Aorta (tissue), 5 donors: Measurements from ENCODE around the gene SPO11. TPM values are rescaled to one million over a fixed set of nuclear protein-coding genes. Genes with fewer than 3 reads are reported as not detected.

ENCODE experiments used
- ATAC-seq: fragments of 200-7000 bp; cut with Tn5 transposase; one replicate; pipeline ENCODE4 v1.9.1; 2022; ENCODE audit warnings: moderate library complexity; ENCODE audit not compliant: low FRiP score
- DNase-seq, 2 donors: peaks; one replicate each; pipeline ENCODE4 v3.0.0-alpha.2; 2020
- H3K27ac ChIP-seq, 2 donors: one replicate each; pipeline ENCODE4 v1.5.1; 2013; ENCODE audit warnings: low read length in 2 of 2, mild to moderate bottlenecking in 2 of 2, moderate library complexity in 2 of 2, control low read depth in 1 of 2, inconsistent platforms in 1 of 2, low read depth in 1 of 2
- H3K27me3 ChIP-seq, 2 donors: one replicate each; pipeline ENCODE4 v1.6.1; 2013; ENCODE audit warnings: control low read depth in 1 of 2, low read length in 1 of 2, mild to moderate bottlenecking in 1 of 2, moderate library complexity in 1 of 2; ENCODE audit not compliant: insufficient read depth in 2 of 2, control insufficient read depth in 1 of 2
- H3K36me3 ChIP-seq, 2 donors: one replicate each; pipeline ENCODE4 v1.6.1; 2013; ENCODE audit warnings: control low read depth in 1 of 2, low read length in 1 of 2, mild to moderate bottlenecking in 1 of 2; ENCODE audit not compliant: insufficient read depth in 2 of 2, control insufficient read depth in 1 of 2
- H3K4me1 ChIP-seq, 2 donors: one replicate each; pipeline ENCODE4 v1.6.1; 2013; ENCODE audit warnings: low read length in 2 of 2, control low read depth in 1 of 2, mild to moderate bottlenecking in 1 of 2, moderate library complexity in 1 of 2; ENCODE audit not compliant: insufficient read depth in 2 of 2, control insufficient read depth in 1 of 2
- H3K4me3 ChIP-seq, 2 donors: one replicate each; pipeline ENCODE4 v1.5.1; 2013; ENCODE audit warnings: low read length in 2 of 2, control low read depth in 1 of 2, mild to moderate bottlenecking in 1 of 2
- H3K9me3 ChIP-seq: one replicate; pipeline ENCODE4 v1.6.1; 2013; ENCODE audit warnings: mild to moderate bottlenecking, low read length; ENCODE audit not compliant: control insufficient read depth
- WGBS, 2 donors: extraction: QIAGEN DNeasy Blood & Tissue Kit; methylation state at CpG; one replicate each; pipeline ENCODE4 v1.1.7; 2013; 5-methylcytosine and 5-hydroxymethylcytosine counted together
- intact Hi-C, 2 donors: fragments of 100-400 bp; cut with DNase I; formaldehyde crosslinking; loops; one replicate each; pipeline versions ENCODE4 v1.14.2 to v1.15.0; 2022
- polyA plus RNA-seq, 2 donors: library from polyadenylated mRNA; stranded (reverse); fragments of 200-250 nt; gene quantifications; one replicate each; pipeline ENCODE4 v1.2.3, GENCODE V29; 2013
- total RNA-seq, 2 donors: library from RNA; stranded (reverse); fragmentation: NEBNext Ultra II Directional; extraction: Animal tissue kit (Norgen Biotek cat#: 25700); gene quantifications; one replicate each; pipeline ENCODE4 v1.2.1, GENCODE V29; 2021
- donor health status: healthy with polysubstance abuse.
- donor health status: Bipolar disorder and iron deficiency.
- donor health status: DM: no; HTN: no; CAD: no.
- donor health status: DM: no; HTN: no; CAD: no.
- donor health status: DM: yes; HTN: yes; CAD: no.

Gene SPO11
- total and polyA plus RNA-seq, 4 donors, result not detected

DNA sequence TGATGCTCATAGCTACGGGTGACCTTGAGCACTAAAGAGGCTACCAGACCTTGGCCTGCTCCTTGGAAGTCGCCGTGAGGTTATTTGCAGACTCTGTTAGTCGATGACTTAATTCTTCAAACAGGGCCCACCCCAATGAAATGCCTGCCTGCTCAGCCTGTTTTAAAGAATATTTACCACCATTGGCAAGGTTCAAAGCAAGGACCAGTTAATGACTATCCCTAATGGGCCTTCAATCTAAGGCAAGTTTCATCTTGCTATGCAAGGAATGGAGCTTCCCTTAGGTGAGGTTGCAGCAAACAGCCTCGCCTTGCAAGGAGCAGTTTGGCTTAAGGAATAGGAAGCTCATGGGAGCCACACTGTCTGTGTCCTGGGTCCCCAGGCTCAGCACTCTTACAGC lies 22.9 kb upstream of the SPO11 start:
- no peaks in the 10 kb centered on the region for H3K4me1 ChIP-seq
- no peak overlapping the region for H3K27ac ChIP-seq
- ATAC-seq, result no peak
- H3K4me3 ChIP-seq, result no peak overlapping the region
- 71 to 79% methylated on average over 5 of the region's 5 CpGs for WGBS, 2 donors
- H3K9me3 ChIP-seq, result no peaks in the 10 kb centered on the region
- no peaks in the 10 kb centered on the region for H3K27me3 ChIP-seq
- no peaks in the 10 kb centered on the region for H3K36me3 ChIP-seq
- DNase-seq, result peak in 1 of 2 donors; percentile 12
- intact Hi-C loops, result no loop called here

DNA sequence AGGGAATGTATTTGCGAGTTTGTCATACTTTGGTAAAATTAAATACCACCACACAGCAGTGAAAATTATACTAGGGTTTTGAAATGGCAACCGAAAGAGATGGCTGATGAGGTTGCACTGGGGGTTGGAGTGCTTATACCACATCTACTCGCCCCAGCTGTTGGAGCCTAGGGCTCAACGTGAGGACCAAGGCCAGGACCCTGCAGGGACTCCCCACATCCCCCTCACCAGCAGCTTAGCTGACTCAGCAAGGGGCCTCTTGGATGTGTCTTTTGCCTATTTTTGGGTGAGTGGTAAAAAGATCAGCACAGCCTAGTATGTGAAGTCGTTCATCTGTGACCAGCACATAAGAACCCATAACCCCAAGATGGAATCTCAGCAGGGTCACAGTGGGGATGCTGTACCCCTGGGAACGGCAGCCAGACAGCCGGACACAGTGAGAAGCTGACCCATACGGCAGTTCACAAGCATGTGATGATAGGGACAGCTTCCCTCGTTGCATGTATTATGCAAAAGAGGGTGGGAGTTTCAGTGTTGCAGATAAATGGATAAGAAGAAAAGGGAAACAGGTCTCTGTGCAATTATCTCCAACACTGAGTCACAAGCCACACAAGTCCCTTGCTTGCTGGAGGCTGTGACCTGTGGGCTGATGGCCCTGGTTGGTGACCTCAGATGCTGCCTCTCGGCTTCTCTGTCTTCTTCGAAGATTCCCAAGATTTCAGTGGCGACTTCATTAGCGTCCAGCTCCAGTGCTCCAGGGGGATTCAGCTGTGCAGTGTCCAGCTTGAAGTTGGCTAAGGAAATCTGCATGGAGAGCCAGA lies 20.9 kb upstream of the SPO11 start:
- intact Hi-C loops, result no loop called here
- 20 to 27% methylated on average over 13 of the region's 13 CpGs for WGBS, 2 donors
- Histone ChIP-seq H3K27ac (no peak overlapping the region), H3K4me1 (no peaks in the 10 kb centered on the region), H3K4me3 (no peak overlapping the region), H3K9me3 (no peaks in the 10 kb centered on the region), H3K36me3 (no peaks in the 10 kb centered on the region), H3K27me3 (no peaks in the 10 kb centered on the region)
- peak in 1 of 2 donors; percentile 23 for DNase-seq
- no peak for ATAC-seq

DNA sequence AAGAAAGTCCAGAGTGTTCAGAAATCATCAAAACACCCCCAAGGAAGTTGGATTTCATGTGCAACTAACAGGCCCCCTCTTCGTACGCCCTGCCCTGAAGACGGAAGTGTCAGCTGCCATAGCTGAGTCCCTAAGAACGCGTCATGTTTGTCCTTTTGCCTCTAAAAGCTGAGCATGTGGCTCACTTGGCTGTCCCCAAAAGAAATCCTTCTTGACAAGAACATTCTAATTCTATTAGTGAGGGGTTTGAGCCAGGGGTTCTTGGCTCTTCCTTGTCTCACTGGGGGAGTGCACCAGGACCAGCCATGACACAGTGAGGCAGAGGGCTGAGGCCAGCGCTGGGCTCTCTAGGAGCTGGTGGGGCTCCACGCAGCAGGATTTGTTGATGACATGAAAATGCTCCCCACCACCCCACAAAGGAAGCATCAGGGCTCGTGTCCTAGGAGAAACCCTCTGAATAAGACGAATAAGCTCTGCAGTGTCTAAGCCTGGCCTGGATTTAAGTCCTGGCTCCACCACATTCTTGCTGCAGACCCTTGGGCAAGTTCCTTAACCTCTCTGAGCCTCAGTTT lies 20.0 kb upstream of the SPO11 start:
- DNase-seq (no peak), ATAC-seq (no peak)
- intact Hi-C loops, result no loop called here
- Histone ChIP-seq H3K36me3 (no peaks in the 10 kb centered on the region), H3K27me3 (no peaks in the 10 kb centered on the region), H3K9me3 (no peaks in the 10 kb centered on the region), H3K4me1 (no peaks in the 10 kb centered on the region), H3K4me3 (no peak overlapping the region), H3K27ac (no peak overlapping the region)
- WGBS, 2 donors, result 61 to 74% methylated on average over 9 of the region's 9 CpGs

DNA sequence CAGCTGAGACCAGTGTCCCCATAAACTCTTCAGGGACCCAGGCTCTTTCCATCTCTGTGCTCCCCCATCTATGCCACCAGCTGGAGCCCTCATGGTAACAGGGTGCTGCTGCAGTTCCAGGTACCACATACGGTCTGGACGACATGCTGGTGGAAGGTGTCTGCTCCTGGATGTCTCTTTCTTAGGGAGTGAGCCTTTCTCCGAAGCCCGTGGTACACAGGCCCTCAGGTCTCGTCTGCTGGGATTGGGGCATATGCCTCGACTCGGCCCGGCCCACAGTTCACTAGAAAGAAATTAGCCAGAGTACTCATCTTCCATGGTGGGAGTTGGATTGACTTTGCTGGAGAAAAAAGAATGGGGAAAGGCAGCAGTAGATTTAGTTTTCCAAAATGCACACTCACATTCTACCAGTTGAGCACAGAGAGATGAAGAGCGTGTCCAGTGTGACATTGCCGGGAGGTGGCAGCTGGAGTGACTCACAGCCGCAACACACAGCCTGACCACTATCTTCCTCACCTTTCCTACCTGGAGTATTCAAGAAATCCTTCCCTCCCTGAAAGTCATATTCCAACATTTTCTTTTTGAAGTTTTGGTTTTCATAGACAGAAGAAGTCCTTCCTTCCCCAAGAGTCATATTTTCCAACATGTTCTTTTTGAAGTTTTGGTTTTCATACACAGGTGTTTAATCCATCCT lies 18.6 kb upstream of the SPO11 start:
- intact Hi-C loops, result no loop called here
- H3K9me3 ChIP-seq, result no peaks in the 10 kb centered on the region
- H3K4me1 ChIP-seq, result no peaks in the 10 kb centered on the region
- DNase-seq (no peak), ATAC-seq (no peak)
- no peak overlapping the region for H3K27ac ChIP-seq
- H3K4me3 ChIP-seq, result no peak overlapping the region
- H3K36me3 ChIP-seq, result no peaks in the 10 kb centered on the region
- H3K27me3 ChIP-seq, result no peaks in the 10 kb centered on the region
- 89 to 90% methylated on average over 11 of the region's 11 CpGs for WGBS, 2 donors

DNA sequence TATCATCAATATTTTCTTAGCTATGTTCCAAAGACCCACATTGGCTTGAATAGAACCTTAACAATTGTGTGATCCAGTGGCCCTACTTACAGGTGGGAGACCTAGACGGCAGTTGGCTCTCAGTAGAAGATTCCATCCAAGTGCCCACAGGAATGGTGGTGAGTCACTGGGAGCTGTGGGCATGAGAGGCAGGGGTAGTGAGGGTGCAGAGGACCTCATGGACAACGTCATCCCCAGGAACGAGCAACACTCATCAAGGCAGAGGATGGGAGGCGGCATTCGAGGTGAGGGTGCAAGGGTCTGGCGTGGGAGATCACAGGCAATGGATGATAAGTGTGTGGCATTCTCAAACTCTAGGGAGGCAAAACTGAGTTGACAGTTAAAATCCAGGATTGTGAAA lies 17.5 kb upstream of the SPO11 start:
- no peaks in the 10 kb centered on the region for H3K36me3 ChIP-seq
- H3K4me3 ChIP-seq, result no peak overlapping the region
- no peaks in the 10 kb centered on the region for H3K27me3 ChIP-seq
- 78 to 84% methylated on average over 6 of the region's 6 CpGs for WGBS, 2 donors
- H3K27ac ChIP-seq, result no peak overlapping the region
- ATAC-seq (no peak), DNase-seq (no peak)
- H3K4me1 ChIP-seq, result no peaks in the 10 kb centered on the region
- no peaks in the 10 kb centered on the region for H3K9me3 ChIP-seq
- intact Hi-C loops, result no loop called here

DNA sequence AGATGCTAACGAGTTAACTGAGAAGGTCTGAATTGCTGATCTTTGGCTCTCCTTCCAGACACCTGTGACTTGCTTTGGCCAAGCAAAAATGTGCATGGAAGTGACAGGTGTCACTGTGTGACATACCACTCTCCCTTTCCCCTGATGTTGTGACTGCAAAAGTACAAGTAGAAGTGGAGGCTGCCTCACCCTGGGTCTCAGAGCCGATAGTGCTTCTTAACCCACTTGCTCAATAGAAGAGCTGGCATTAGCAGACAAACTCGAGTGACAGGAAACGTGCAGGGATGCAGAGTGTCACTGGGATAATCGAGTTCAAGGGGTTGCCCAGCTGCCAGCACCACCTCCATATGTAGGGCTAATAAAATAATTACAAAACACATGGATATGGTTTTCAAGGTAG lies 16.4 kb upstream of the SPO11 start:
- no peaks in the 10 kb centered on the region for H3K36me3 ChIP-seq
- H3K27me3 ChIP-seq, result no peaks in the 10 kb centered on the region
- H3K9me3 ChIP-seq, result no peaks in the 10 kb centered on the region
- DNase-seq (no peak), ATAC-seq (no peak)
- whole genome bisulfite sequencing, 2 donors, result 59 to 62% methylated on average over 5 of the region's 5 CpGs
- H3K4me1 ChIP-seq, result no peaks in the 10 kb centered on the region
- intact Hi-C loops, result no loop called here
- no peak overlapping the region for H3K4me3 ChIP-seq
- no peak overlapping the region for H3K27ac ChIP-seq

DNA sequence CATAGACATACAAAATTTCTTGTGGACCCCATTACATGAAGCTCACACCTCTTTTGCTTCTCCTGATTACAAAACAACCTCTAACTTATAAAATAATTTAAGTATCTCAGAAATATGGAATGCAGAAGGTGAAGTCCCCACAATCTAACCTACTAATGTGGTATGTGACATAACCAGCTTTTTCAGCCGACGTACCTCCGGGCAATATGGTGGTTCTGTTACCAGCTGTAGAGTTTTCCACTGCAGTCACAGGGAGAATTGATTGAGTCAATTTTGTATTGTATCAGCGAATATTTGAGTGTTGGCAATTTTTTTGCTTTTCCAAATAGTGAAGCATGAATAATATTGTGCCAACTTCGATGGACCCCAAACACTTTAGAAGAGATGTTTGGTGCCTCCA lies 15.7 kb upstream of the SPO11 start:
- H3K9me3 ChIP-seq, result no peaks in the 10 kb centered on the region
- intact Hi-C loops, result no loop called here
- no peak for DNase-seq
- ATAC-seq, result no peak
- H3K36me3 ChIP-seq, result no peaks in the 10 kb centered on the region
- H3K4me1 ChIP-seq, result no peaks in the 10 kb centered on the region
- H3K4me3 ChIP-seq, result no peak overlapping the region
- no peak overlapping the region for H3K27ac ChIP-seq
- WGBS, 2 donors, result 85 to 89% methylated on average over 5 of the region's 5 CpGs
- H3K27me3 ChIP-seq, result no peaks in the 10 kb centered on the region

DNA sequence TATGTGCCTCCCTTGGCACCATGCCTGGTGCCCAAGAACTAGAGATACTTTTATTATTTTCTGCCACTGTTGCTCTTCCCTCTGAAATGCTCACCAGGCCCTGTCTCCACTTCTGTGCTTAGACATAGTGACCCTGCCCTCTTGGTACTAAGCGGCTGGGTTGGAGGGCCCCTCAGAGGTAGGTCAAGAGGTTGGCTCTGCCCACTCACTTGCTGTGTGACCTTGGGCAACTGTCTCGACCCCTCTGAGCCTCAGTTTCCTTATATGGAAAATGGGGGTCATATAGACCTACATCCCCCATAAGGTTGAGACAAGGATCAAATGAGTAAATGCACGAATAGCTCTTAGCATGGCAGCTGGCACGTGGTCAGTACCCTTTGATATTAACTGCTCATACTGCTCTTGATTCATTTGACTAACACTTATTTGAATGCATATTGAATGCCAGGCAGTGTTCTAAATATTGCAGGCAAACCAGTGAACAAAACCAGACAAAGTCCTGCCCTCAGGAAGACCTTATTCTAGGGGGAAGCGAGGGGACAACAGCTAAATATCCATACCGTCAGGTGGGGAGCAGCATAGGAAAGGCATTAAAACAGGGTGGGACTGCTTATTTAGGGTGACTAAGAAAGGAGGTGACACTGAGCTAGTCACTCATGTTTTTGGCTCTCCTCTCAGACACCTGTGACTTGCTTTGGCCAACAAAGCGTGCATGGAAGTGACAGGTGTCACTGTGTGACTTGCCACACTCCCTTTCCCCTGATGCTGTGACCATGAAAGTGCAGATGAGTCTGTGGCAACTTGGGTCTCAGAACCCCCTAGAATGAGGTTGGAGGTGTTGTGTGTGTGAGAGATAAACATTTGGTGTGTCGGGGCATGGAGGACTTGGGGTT lies 14.3 kb upstream of the SPO11 start:
- Histone ChIP-seq H3K9me3 (no peaks in the 10 kb centered on the region), H3K4me3 (no peak overlapping the region), H3K27me3 (no peaks in the 10 kb centered on the region), H3K27ac (no peak overlapping the region), H3K36me3 (no peaks in the 10 kb centered on the region), H3K4me1 (no peaks in the 10 kb centered on the region)
- intact Hi-C loops, result no loop called here
- WGBS, 2 donors, result 79 to 80% methylated on average over 8 of the region's 8 CpGs
- ATAC-seq (no peak), DNase-seq (no peak)
